ENCODE data around the gene TMEM109.

Gene TMEM109

GRCh38 chr11:60924906-60925853 lies 11.2 kb downstream of the TMEM109 start:
- Mint-ChIP-seq H3K4me3 (peak overlapping the region; percentile 73), H3K9me3 (ENCODE audit: low read depth) (no peaks in the 10 kb centered on the region), H3K4me1 (ENCODE audit: low read depth) (peaks cover 18% of the 10 kb centered on the region), H3K36me3 (peaks cover 13% of the 10 kb centered on the region), H3K27me3 (no peaks in the 10 kb centered on the region), H3K27ac (no peak overlapping the region)

GRCh38 chr11:60925868-60926267 lies 11.9 kb downstream of the TMEM109 start:
- peaks cover 18% of the 10 kb centered on the region for H3K4me1 Mint-ChIP-seq (ENCODE audit: low read depth)
- H3K4me3 Mint-ChIP-seq, result peak overlapping the region; percentile 73
- peaks cover 8% of the 10 kb centered on the region for H3K36me3 Mint-ChIP-seq
- no peaks in the 10 kb centered on the region for H3K9me3 Mint-ChIP-seq (ENCODE audit: low read depth)
- H3K27me3 Mint-ChIP-seq, result no peaks in the 10 kb centered on the region
- H3K27ac Mint-ChIP-seq, result no peak overlapping the region

- Mint-ChIP-seq H3K9me3 (ENCODE audit: low read depth) (no peaks in the 10 kb centered on the region), H3K27ac (no peak overlapping the region), H3K27me3 (no peaks in the 10 kb centered on the region), H3K36me3 (peaks cover 6% of the 10 kb centered on the region), H3K4me3 (no peak overlapping the region), H3K4me1 (ENCODE audit: low read depth) (peaks cover 18% of the 10 kb centered on the region)
These were observed 12.5 kb downstream of the TMEM109 start for GRCh38 chr11:60926500-60926899.

- no peak overlapping the region for H3K27ac Mint-ChIP-seq
- H3K36me3 Mint-ChIP-seq, result peaks cover 3% of the 10 kb centered on the region
- H3K27me3 Mint-ChIP-seq, result no peaks in the 10 kb centered on the region
- H3K9me3 Mint-ChIP-seq (ENCODE audit: low read depth), result no peaks in the 10 kb centered on the region
- peaks cover 18% of the 10 kb centered on the region for H3K4me1 Mint-ChIP-seq (ENCODE audit: low read depth)
- no peak overlapping the region for H3K4me3 Mint-ChIP-seq
These were observed 13.2 kb downstream of the TMEM109 start for GRCh38 chr11:60927061-60927592.

- H3K27ac Mint-ChIP-seq, result no peak overlapping the region
- H3K27me3 Mint-ChIP-seq, result no peaks in the 10 kb centered on the region
- peaks cover 18% of the 10 kb centered on the region for H3K4me1 Mint-ChIP-seq (ENCODE audit: low read depth)
- H3K9me3 Mint-ChIP-seq (ENCODE audit: low read depth), result no peaks in the 10 kb centered on the region
- no peak overlapping the region for H3K4me3 Mint-ChIP-seq
- H3K36me3 Mint-ChIP-seq, result no peaks in the 10 kb centered on the region
These were observed 13.6 kb downstream of the TMEM109 start for GRCh38 chr11:60927600-60927999.

- H3K36me3 Mint-ChIP-seq, result no peaks in the 10 kb centered on the region
- no peaks in the 10 kb centered on the region for H3K9me3 Mint-ChIP-seq (ENCODE audit: low read depth)
- H3K27me3 Mint-ChIP-seq, result no peaks in the 10 kb centered on the region
- H3K4me3 Mint-ChIP-seq, result no peak overlapping the region
- peaks cover 15% of the 10 kb centered on the region for H3K4me1 Mint-ChIP-seq (ENCODE audit: low read depth)
- no peak overlapping the region for H3K27ac Mint-ChIP-seq
These were observed 14.6 kb downstream of the TMEM109 start for GRCh38 chr11:60928563-60929001.

- Mint-ChIP-seq H3K9me3 (ENCODE audit: low read depth) (no peaks in the 10 kb centered on the region), H3K4me3 (no peak overlapping the region), H3K36me3 (no peaks in the 10 kb centered on the region), H3K27me3 (peaks cover 1% of the 10 kb centered on the region), H3K4me1 (ENCODE audit: low read depth) (peaks cover 12% of the 10 kb centered on the region), H3K27ac (no peak overlapping the region)
These were observed 15.8 kb downstream of the TMEM109 start for GRCh38 chr11:60929764-60930163.

- Mint-ChIP-seq H3K4me1 (ENCODE audit: low read depth) (peaks cover 8% of the 10 kb centered on the region), H3K4me3 (no peak overlapping the region), H3K27me3 (peaks cover 1% of the 10 kb centered on the region), H3K9me3 (ENCODE audit: low read depth) (no peaks in the 10 kb centered on the region), H3K36me3 (no peaks in the 10 kb centered on the region), H3K27ac (no peak overlapping the region)
These were observed 16.4 kb downstream of the TMEM109 start for GRCh38 chr11:60930394-60930793.

- Mint-ChIP-seq H3K9me3 (ENCODE audit: low read depth) (no peaks in the 10 kb centered on the region), H3K4me3 (no peak overlapping the region), H3K27ac (no peak overlapping the region), H3K4me1 (ENCODE audit: low read depth) (no peaks in the 10 kb centered on the region), H3K27me3 (peaks cover 1% of the 10 kb centered on the region), H3K36me3 (no peaks in the 10 kb centered on the region)
These were observed 18.0 kb downstream of the TMEM109 start for GRCh38 chr11:60931917-60932316.

- no peak overlapping the region for H3K4me3 Mint-ChIP-seq
- H3K27me3 Mint-ChIP-seq, result peaks cover 1% of the 10 kb centered on the region
- no peak overlapping the region for H3K27ac Mint-ChIP-seq
- no peaks in the 10 kb centered on the region for H3K9me3 Mint-ChIP-seq (ENCODE audit: low read depth)
- no peaks in the 10 kb centered on the region for H3K36me3 Mint-ChIP-seq
- no peaks in the 10 kb centered on the region for H3K4me1 Mint-ChIP-seq (ENCODE audit: low read depth)
These were observed 18.8 kb downstream of the TMEM109 start for GRCh38 chr11:60932605-60933356.

- H3K27me3 Mint-ChIP-seq, result peaks cover 1% of the 10 kb centered on the region
- H3K27ac Mint-ChIP-seq, result no peak overlapping the region
- no peak overlapping the region for H3K4me3 Mint-ChIP-seq
- no peaks in the 10 kb centered on the region for H3K36me3 Mint-ChIP-seq
- H3K4me1 Mint-ChIP-seq (ENCODE audit: low read depth), result no peaks in the 10 kb centered on the region
- H3K9me3 Mint-ChIP-seq (ENCODE audit: low read depth), result no peaks in the 10 kb centered on the region
These were observed 19.6 kb downstream of the TMEM109 start for GRCh38 chr11:60933416-60934123.

- peaks cover 1% of the 10 kb centered on the region for H3K27me3 Mint-ChIP-seq
- no peaks in the 10 kb centered on the region for H3K36me3 Mint-ChIP-seq
- H3K27ac Mint-ChIP-seq, result no peak overlapping the region
- no peaks in the 10 kb centered on the region for H3K4me1 Mint-ChIP-seq (ENCODE audit: low read depth)
- no peak overlapping the region for H3K4me3 Mint-ChIP-seq
- no peaks in the 10 kb centered on the region for H3K9me3 Mint-ChIP-seq (ENCODE audit: low read depth)
These were observed 20.3 kb downstream of the TMEM109 start for GRCh38 chr11:60934124-60934789.

- Mint-ChIP-seq H3K36me3 (no peaks in the 10 kb centered on the region), H3K4me3 (no peak overlapping the region), H3K9me3 (ENCODE audit: low read depth) (no peaks in the 10 kb centered on the region), H3K4me1 (ENCODE audit: low read depth) (no peaks in the 10 kb centered on the region), H3K27ac (no peak overlapping the region), H3K27me3 (peaks cover 1% of the 10 kb centered on the region)
These were observed 21.0 kb downstream of the TMEM109 start for GRCh38 chr11:60934790-60935605.

Measured in activated naive CD8-positive, alpha-beta T cell (primary cell).